CD14-positive monocyte (primary cell): Measurements from ENCODE around the gene MED13L. TPM values are rescaled to one million over a fixed set of nuclear protein-coding genes. Genes with fewer than 3 reads are reported as not detected.
A peak's percentile ranks its signal among the peaks of the same experiment; 100 is the strongest.

Source experiments
- DNase-seq, 3 donors: peaks; one replicate each; pipeline ENCODE4 v3.0.0-alpha.2; 2011 to 2022
- H2AFZ ChIP-seq: 2 replicates; pipeline ENCODE4 v1.6.0; 2012; ENCODE audit warnings: mild to moderate bottlenecking, low read depth, low read length, inconsistent platforms; ENCODE audit not compliant: insufficient read depth, poor library complexity, severe bottlenecking
- H3K27ac ChIP-seq, 2 donors: 1 replicate in 1 of 2; 2 replicates in 1 of 2; pipeline ENCODE4 v1.5.1; 2012 to 2013; ENCODE audit warnings: low read length in 2 of 2, control low read depth in 1 of 2, inconsistent platforms in 1 of 2, low read depth in 1 of 2, mild to moderate bottlenecking in 1 of 2
- H3K27me3 ChIP-seq, 2 donors: one replicate each; pipeline versions ENCODE4 v1.6.0 to v1.6.1; 2011 to 2013; ENCODE audit warnings: low read length in 2 of 2; ENCODE audit not compliant: control insufficient read depth in 2 of 2, insufficient read depth in 2 of 2
- H3K36me3 ChIP-seq, 2 donors: replicated peaks in 1 of 2; 1 replicate in 1 of 2; 2 replicates in 1 of 2; pipeline versions ENCODE4 v1.5.1 to v1.6.1; 2012 to 2013; ENCODE audit warnings: low read length in 2 of 2, control low read depth in 1 of 2, inconsistent platforms in 1 of 2, mild to moderate bottlenecking in 1 of 2; ENCODE audit not compliant: insufficient read depth in 2 of 2, control insufficient read depth in 1 of 2
- H3K4me1 ChIP-seq, 2 donors: 1 replicate in 1 of 2; 2 replicates in 1 of 2; pipeline versions ENCODE4 v1.5.1 to v1.6.1; 2012 to 2013; ENCODE audit warnings: low read length in 2 of 2, control low read depth in 1 of 2, inconsistent platforms in 1 of 2, mild to moderate bottlenecking in 1 of 2, moderate library complexity in 1 of 2; ENCODE audit not compliant: insufficient read depth in 2 of 2, control insufficient read depth in 1 of 2
- H3K4me2 ChIP-seq: replicated peaks from 2 replicates; pipeline ENCODE3; 2012; ENCODE audit warnings: low read length, moderate library complexity, mild to moderate bottlenecking; ENCODE audit not compliant: poor library complexity, severe bottlenecking; ENCODE audit errors: extremely low read depth
- H3K4me3 ChIP-seq, 3 experiments: fragments of 200-600 bp in 1 of 3; sonication (generic) in 1 of 3; replicated peaks in 1 of 3; 1 replicate in 2 of 3; 2 replicates in 1 of 3; pipeline ENCODE4 v1.5.1; 2011 to 2013; ENCODE audit warnings: low read length in 3 of 3, mild to moderate bottlenecking in 3 of 3, control low read depth in 2 of 3, low read depth in 2 of 3, inconsistent platforms in 1 of 3, moderate library complexity in 1 of 3
- H3K79me2 ChIP-seq: 2 replicates; pipeline ENCODE4 v1.6.0; 2012; ENCODE audit warnings: mild to moderate bottlenecking, control low read depth, inconsistent platforms, low read length, moderate library complexity; ENCODE audit not compliant: insufficient read depth
- H3K9ac ChIP-seq: 2 replicates; pipeline ENCODE4 v1.6.0; 2017; ENCODE audit warnings: low read length, mild to moderate bottlenecking; ENCODE audit not compliant: insufficient read depth, poor library complexity, severe bottlenecking
- H3K9me3 ChIP-seq, 2 donors: replicated peaks in 1 of 2; 1 replicate in 1 of 2; 2 replicates in 1 of 2; pipeline versions ENCODE4 v1.5.1 to v1.6.1; 2012 to 2013; ENCODE audit warnings: low read length in 2 of 2, control low read depth in 1 of 2; ENCODE audit not compliant: control insufficient read depth in 1 of 2, insufficient read depth in 1 of 2
- H4K20me1 ChIP-seq: 2 replicates; pipeline ENCODE4 v1.6.0; 2012; ENCODE audit warnings: mild to moderate bottlenecking, low read length, control low read depth, moderate library complexity; ENCODE audit not compliant: insufficient read depth
- H3K27ac Mint-ChIP-seq, 7 donors: one replicate each; pipeline ENCODE4 v1.8.0; 2020; ENCODE audit warnings: mild to moderate bottlenecking in 7 of 7, mixed read lengths in 7 of 7, moderate library complexity in 6 of 7, inconsistent platforms in 2 of 7
- H3K27me3 Mint-ChIP-seq, 3 donors: one replicate each; pipeline ENCODE4 v1.8.0; 2021 to 2022; ENCODE audit warnings: low read depth in 3 of 3, mild to moderate bottlenecking in 3 of 3, mixed read lengths in 3 of 3, moderate library complexity in 3 of 3, inconsistent platforms in 1 of 3
- H3K36me3 Mint-ChIP-seq, 2 donors: one replicate each; pipeline ENCODE4 v1.8.0; 2020; ENCODE audit warnings: mixed read lengths in 2 of 2, inconsistent platforms in 1 of 2, mild to moderate bottlenecking in 1 of 2
- H3K4me1 Mint-ChIP-seq: one replicate; pipeline ENCODE4 v1.8.0; 2020; ENCODE audit warnings: mild to moderate bottlenecking, mixed read lengths
- H3K4me3 Mint-ChIP-seq, 2 donors: one replicate each; pipeline ENCODE4 v1.8.0; 2020; ENCODE audit warnings: mild to moderate bottlenecking in 2 of 2, mixed read lengths in 2 of 2, moderate library complexity in 1 of 2
- H3K9me3 Mint-ChIP-seq, 7 donors: one replicate each; pipeline ENCODE4 v1.8.0; 2020 to 2022; ENCODE audit warnings: mixed read lengths in 7 of 7, mild to moderate bottlenecking in 6 of 7, moderate library complexity in 6 of 7, inconsistent platforms in 2 of 7
- CTCF ChIP-seq: fragments of 200-600 bp; IDR thresholded peaks from one replicate; pipeline ENCODE4 v1.8.0; 2022; ENCODE audit warnings: antibody characterized with exemption, mild to moderate bottlenecking
- WGBS: methylation state at CpG from one replicate; pipeline ENCODE4 v1.1.5; 2013; ENCODE audit warnings: missing lambda C conversion rate; ENCODE audit not compliant: insufficient coverage; 5-methylcytosine and 5-hydroxymethylcytosine counted together
- intact Hi-C, 2 donors: fragments of 100-400 bp; cut with micrococcal nuclease; formaldehyde crosslinking; loops; one replicate each; pipeline versions ENCODE4 v1.15.0 to v1.15.1; 2023
- polyA plus RNA-seq, 3 donors: library from polyadenylated mRNA; depleted of rRNA in 1 of 3; unstranded in 2 of 3; stranded (reverse) in 1 of 3; fragments of 300-500 nt in 2 of 3; fragments of >200 nt in 1 of 3; fragmentation: Illumina TruSeq in 2 of 3; gene quantifications; 1 replicate in 2 of 3; 2 replicates in 1 of 3; pipeline ENCODE4 v1.2.3, GENCODE V29; 2012 to 2021

MED13L gene
- polyA plus RNA-seq, 3 donors = 4.4 to 42.0 (median 7.5) TPM

GRCh38 chr12:116238149-116238548 is 39.3 kb downstream of the MED13L start:
- H3K36me3 Mint-ChIP-seq = peaks cover 15% of the 10 kb centered on the region in 2 donors
- peaks cover 43% of the 10 kb centered on the region for H3K4me1 Mint-ChIP-seq
- no peak overlapping the region for H3K4me3 ChIP-seq
- no peaks in the 10 kb centered on the region for H3K27me3 ChIP-seq
- H3K4me3 Mint-ChIP-seq = no peak overlapping the region
- peaks cover 0 to 1% (median 0%) of the 10 kb centered on the region in 7 donors for H3K9me3 Mint-ChIP-seq
- no peak overlapping the region for H3K27ac ChIP-seq
- H3K9ac ChIP-seq = no peak overlapping the region
- H3K36me3 ChIP-seq = peaks cover 0 to 13% of the 10 kb centered on the region in 2 donors
- peak overlapping the region in 1 of 7 donors; percentile 21 for H3K27ac Mint-ChIP-seq
- WGBS = no CpG with 5 or more reads among the region's 3 CpGs
- peaks cover 100% of the 10 kb centered on the region for H4K20me1 ChIP-seq
- peaks cover 100% of the 10 kb centered on the region for H3K79me2 ChIP-seq
- DNase-seq = no peak
- no peak overlapping the region for H3K4me2 ChIP-seq
- H2AFZ ChIP-seq = no peak overlapping the region
- no peak for TF ChIP-seq CTCF
- H3K4me1 ChIP-seq = peaks cover 0 to 19% of the 10 kb centered on the region in 2 donors
- H3K9me3 ChIP-seq = no peaks in the 10 kb centered on the region
- intact Hi-C loops = loop anchor here in 1 of 2 donors (10.0 kb wide), 1 partner anchor 173 kb away; no protein-coding TSS in a partner anchor
- no peaks in the 10 kb centered on the region for H3K27me3 Mint-ChIP-seq

GRCh38 chr12:116236976-116237375 is 40.5 kb downstream of the MED13L start:
- peaks cover 0 to 13% of the 10 kb centered on the region in 2 donors for H3K36me3 ChIP-seq
- no peak for TF ChIP-seq CTCF
- Mint-ChIP-seq H3K9me3 (peaks cover 0 to 1% (median 0%) of the 10 kb centered on the region in 7 donors), H3K27ac (peak overlapping the region in 4 of 7 donors; percentile 2 to 64 (median 51)), H3K36me3 (peaks cover 18 to 22% of the 10 kb centered on the region in 2 donors), H3K27me3 (no peaks in the 10 kb centered on the region), H3K4me1 (peaks cover 34% of the 10 kb centered on the region), H3K4me3 (no peak overlapping the region)
- peaks cover 100% of the 10 kb centered on the region for H4K20me1 ChIP-seq
- no peak overlapping the region for H3K9ac ChIP-seq
- WGBS = no CpG with 5 or more reads among the region's 3 CpGs
- H3K27me3 ChIP-seq = no peaks in the 10 kb centered on the region
- intact Hi-C loops = loop anchor here in 1 of 2 donors (10.0 kb wide), 1 partner anchor 172 kb away; no protein-coding TSS in a partner anchor
- no peak overlapping the region for H2AFZ ChIP-seq
- no peak for DNase-seq
- H3K79me2 ChIP-seq = peaks cover 100% of the 10 kb centered on the region
- no peaks in the 10 kb centered on the region for H3K9me3 ChIP-seq
- H3K4me2 ChIP-seq = no peak overlapping the region
- peak overlapping the region in 1 of 2 donors; percentile 39 for H3K27ac ChIP-seq
- peaks cover 0 to 15% of the 10 kb centered on the region in 2 donors for H3K4me1 ChIP-seq
- H3K4me3 ChIP-seq = no peak overlapping the region
